Liver (tissue), 3 donors: ENCODE data around the gene CDIPT.

Experiments used
- CTCF ChIP-seq: fragments of 150-350 bp; IDR thresholded peaks from 2 replicates; pipeline ENCODE4 v1.5.1; 2017; ENCODE audit warnings: improper control_type of control experiment, low read depth, low read length; ENCODE audit not compliant: missing input control
- HNF4G ChIP-seq: IDR thresholded peaks from 2 replicates; pipeline ENCODE4 v1.6.1; 2016; ENCODE audit warnings: antibody characterized with exemption
- RAD21 ChIP-seq, 2 donors: IDR thresholded peaks; 2 replicates each; pipeline ENCODE4 v1.6.1; 2016; ENCODE audit warnings: antibody characterized with exemption in 2 of 2, mild to moderate bottlenecking in 2 of 2
- SP1 ChIP-seq: IDR thresholded peaks from 2 replicates; pipeline ENCODE4 v1.6.1; 2018; ENCODE audit warnings: antibody characterized with exemption, mild to moderate bottlenecking
- YY1 ChIP-seq: IDR thresholded peaks from 2 replicates; pipeline ENCODE4 v1.6.1; 2016; ENCODE audit warnings: antibody characterized with exemption, mild to moderate bottlenecking
- donor health status: healthy.
- donor health status: healthy.

- no peak for TF ChIP-seq CTCF
- no peak for TF ChIP-seq RAD21 (IDR thresholded peaks at IDR 0.05)
- no peak for TF ChIP-seq YY1
- TF ChIP-seq HNF4G, result no peak
- TF ChIP-seq SP1, result no peak
Measured at GRCh38 chr16:29841631-29842030, 21.4 kb downstream of the CDIPT start.
